Fibroblast of the aortic adventitia (primary cell): ENCODE data around the gene MRPL14. TPM values are rescaled to one million over a fixed set of nuclear protein-coding genes. Genes with fewer than 3 reads are reported as not detected.
A peak's percentile ranks its signal among the peaks of the same experiment; 100 is the strongest.

ENCODE experiments used
- DNase-seq: peaks from one replicate; pipeline ENCODE4 v3.0.0-alpha.2; 2010; ENCODE audit warnings: low read depth
- H3K4me3 ChIP-seq: 2 replicates; pipeline ENCODE4 v1.5.1; 2011; ENCODE audit warnings: low read depth, mild to moderate bottlenecking, control low read depth, low read length, moderate library complexity
- total RNA-seq: library from RNA; depleted of rRNA; stranded (reverse); fragments of >200 nt; gene quantifications from 2 replicates; pipeline ENCODE4 v1.2.3, GENCODE V29; 2012; ENCODE audit warnings: low replicate concordance
- TF ChIP-seq, protein P1 (sequence below): IDR thresholded peaks from 2 replicates; pipeline ENCODE4 v1.5.1; 2011; ENCODE audit warnings: mild to moderate bottlenecking, low read length, control low read depth, inconsistent platforms; ENCODE audit not compliant: insufficient read depth

The MRPL14 gene
- total RNA-seq, 1 donor, result 34.5 TPM

DNA sequence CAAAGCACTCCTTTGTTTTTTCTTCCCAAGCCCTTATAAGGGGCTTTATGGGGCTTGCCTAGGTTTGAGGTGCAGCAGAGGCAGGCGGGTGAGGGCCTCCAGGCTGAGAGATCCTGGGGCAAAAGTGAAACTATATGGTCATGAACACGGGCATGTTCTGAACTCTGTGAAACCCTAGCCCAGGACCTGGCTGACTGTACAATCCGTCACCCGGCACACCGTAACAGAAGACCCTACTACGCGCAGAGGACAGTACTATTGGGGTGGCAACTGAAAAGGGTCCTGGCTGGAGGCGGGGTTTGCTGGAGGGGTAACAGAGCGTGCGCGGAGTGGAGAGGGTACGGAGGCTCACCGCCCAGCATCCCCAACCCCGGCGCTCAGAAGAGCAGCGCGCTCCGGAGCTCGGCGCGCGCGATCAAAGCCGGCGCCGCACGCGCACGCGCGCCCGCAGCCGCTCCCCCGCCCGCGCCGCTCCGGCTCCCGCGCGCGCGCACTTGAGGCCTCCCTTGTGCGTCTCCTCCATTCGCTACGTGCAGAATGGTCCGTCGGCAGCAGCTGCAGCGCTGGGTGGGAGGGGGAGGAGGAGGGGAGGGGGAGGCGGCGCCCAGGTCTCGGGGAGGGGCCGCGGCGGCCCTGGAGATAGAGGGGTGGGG is 54.2 kb downstream of the MRPL14 start:
- peak; percentile 73 for DNase-seq
- TF ChIP-seq, protein P1, sequence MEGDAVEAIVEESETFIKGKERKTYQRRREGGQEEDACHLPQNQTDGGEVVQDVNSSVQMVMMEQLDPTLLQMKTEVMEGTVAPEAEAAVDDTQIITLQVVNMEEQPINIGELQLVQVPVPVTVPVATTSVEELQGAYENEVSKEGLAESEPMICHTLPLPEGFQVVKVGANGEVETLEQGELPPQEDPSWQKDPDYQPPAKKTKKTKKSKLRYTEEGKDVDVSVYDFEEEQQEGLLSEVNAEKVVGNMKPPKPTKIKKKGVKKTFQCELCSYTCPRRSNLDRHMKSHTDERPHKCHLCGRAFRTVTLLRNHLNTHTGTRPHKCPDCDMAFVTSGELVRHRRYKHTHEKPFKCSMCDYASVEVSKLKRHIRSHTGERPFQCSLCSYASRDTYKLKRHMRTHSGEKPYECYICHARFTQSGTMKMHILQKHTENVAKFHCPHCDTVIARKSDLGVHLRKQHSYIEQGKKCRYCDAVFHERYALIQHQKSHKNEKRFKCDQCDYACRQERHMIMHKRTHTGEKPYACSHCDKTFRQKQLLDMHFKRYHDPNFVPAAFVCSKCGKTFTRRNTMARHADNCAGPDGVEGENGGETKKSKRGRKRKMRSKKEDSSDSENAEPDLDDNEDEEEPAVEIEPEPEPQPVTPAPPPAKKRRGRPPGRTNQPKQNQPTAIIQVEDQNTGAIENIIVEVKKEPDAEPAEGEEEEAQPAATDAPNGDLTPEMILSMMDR, result no peak
- H3K4me3 ChIP-seq, result peak overlapping the region; percentile 58

GRCh38 chr6:44072452-44072958 is 54.7 kb downstream of the MRPL14 start:
- peak overlapping the region; percentile 58 for H3K4me3 ChIP-seq
- DNase-seq, result no peak
- TF ChIP-seq, protein P1, result no peak

- DNase-seq, result peak; percentile 99
- no peak overlapping the region for H3K4me3 ChIP-seq
- TF ChIP-seq, protein P1, result no peak
Measured at GRCh38 chr6:44071670-44072451, 55.4 kb downstream of the MRPL14 start.

- TF ChIP-seq, protein P1, result no peak
- H3K4me3 ChIP-seq, result no peak overlapping the region
- no peak for DNase-seq
Measured at GRCh38 chr6:44068607-44069296, 58.5 kb downstream of the MRPL14 start.

DNA sequence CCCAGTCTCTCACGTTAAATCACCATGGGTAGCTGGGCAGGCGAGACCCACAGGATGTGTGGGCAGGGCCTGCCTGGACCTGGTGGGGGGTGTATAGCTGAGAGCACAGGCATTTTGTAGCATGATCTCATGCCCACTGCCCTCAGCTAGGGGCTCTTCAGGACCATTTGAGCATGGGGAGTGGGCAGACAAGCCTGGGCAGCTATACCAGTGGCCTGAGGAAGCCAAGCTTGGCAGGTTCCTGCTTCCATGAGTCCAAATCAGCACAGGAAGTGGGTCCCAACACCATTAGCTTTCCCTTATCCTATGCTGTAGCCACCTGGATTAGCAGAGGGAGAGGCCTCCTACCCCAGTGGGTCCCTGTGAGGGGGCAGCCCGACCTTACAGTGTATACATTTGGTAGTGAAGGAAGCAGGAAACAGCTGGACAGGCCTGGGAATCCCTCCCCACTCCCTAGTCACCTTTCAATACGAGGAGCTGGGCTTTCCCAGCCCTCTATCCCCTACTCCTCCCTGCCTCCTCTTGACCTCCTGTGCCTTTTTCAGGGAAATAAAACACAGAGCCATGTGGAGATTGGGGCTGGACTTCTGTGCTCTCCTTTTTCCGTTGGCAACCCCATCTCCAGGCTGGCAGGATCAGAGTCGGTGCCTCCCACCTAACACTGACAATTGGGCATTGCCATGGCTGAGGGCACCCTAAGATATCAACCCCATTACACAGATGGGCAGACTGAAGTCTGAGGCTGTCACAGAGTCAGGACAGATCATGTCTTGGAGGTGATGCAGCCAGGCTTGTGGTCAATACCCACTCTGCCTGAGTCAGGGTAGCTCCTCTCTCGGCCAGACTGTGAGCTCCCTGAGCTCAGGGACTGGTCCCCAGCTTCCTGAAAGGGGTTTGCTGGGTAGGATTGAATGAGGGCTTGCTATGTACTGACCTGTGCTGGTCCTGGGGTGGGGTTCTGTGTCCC is 59.8 kb downstream of the MRPL14 start:
- no peak for DNase-seq
- TF ChIP-seq, protein P1, result no peak

More for the DNA sequence above, 59.8 kb downstream of the MRPL14 start:
- no peak overlapping the region for H3K4me3 ChIP-seq
